ENCODE data around the gene BET1.

The BET1 gene

GRCh38 chr7:94049615-94050014, 45.5 kb upstream of the BET1 start:
- peak overlapping the region; percentile 69 for H3K27ac ChIP-seq (ENCODE audit: low read length)
- H3K9ac ChIP-seq (ENCODE audit: low read length), result peak overlapping the region; percentile 56
- H4K20me1 ChIP-seq (ENCODE audit: insufficient read depth, low read length), result no peaks in the 10 kb centered on the region
- H3K4me1 ChIP-seq (ENCODE audit: low read length), result peaks cover 61% of the 10 kb centered on the region
- H2AFZ ChIP-seq (ENCODE audit: low read depth, low read length), result peak overlapping the region; percentile 92
- no peaks in the 10 kb centered on the region for H3K27me3 ChIP-seq (ENCODE audit: low read depth, low read length)
- TF ChIP-seq EZH2phosphoT487 (IDR thresholded peaks at IDR 0.05; ENCODE audit: low read depth) (no peak), CTCF (IDR thresholded peaks at IDR 0.05; ENCODE audit: low read depth, low read length) (no peak)
- H3K9me3 ChIP-seq (ENCODE audit: insufficient read depth, low read length), result peaks cover 3% of the 10 kb centered on the region; the same call in 1 of the 2 replicates
- no peaks in the 10 kb centered on the region for H3K36me3 ChIP-seq (replicated peaks; ENCODE audit: low read depth, low read length)
- H3K4me2 ChIP-seq (ENCODE audit: low read length), result peak overlapping the region; percentile 91
- peak overlapping the region; percentile 69 for H3K4me3 ChIP-seq (ENCODE audit: low read length)
- H3K79me2 ChIP-seq (ENCODE audit: low read length), result no peaks in the 10 kb centered on the region

GRCh38 chr7:94048755-94049154, 44.6 kb upstream of the BET1 start:
- TF ChIP-seq CTCF (IDR thresholded peaks at IDR 0.05; ENCODE audit: low read depth, low read length), result no peak
- TF ChIP-seq EZH2phosphoT487 (IDR thresholded peaks at IDR 0.05; ENCODE audit: low read depth), result no peak
- H2AFZ ChIP-seq (ENCODE audit: low read depth, low read length), result no peak overlapping the region
- peaks cover 61% of the 10 kb centered on the region for H3K4me1 ChIP-seq (ENCODE audit: low read length)

GRCh38 chr7:94047956-94048355, 43.8 kb upstream of the BET1 start:
- H3K4me3 ChIP-seq (ENCODE audit: low read length), result no peak overlapping the region
- no peak for TF ChIP-seq EZH2phosphoT487 (IDR thresholded peaks at IDR 0.05; ENCODE audit: low read depth)
- TF ChIP-seq CTCF (IDR thresholded peaks at IDR 0.05; ENCODE audit: low read depth, low read length), result no peak
- no peak overlapping the region for H3K9ac ChIP-seq (ENCODE audit: low read length)
- peaks cover 61% of the 10 kb centered on the region for H3K4me1 ChIP-seq (ENCODE audit: low read length)
- no peaks in the 10 kb centered on the region for H3K79me2 ChIP-seq (ENCODE audit: low read length)
- H3K27ac ChIP-seq (ENCODE audit: low read length), result 0 out of 2 replicates have a peak overlapping the region, but pooled peaks have one; percentile 13
- H3K9me3 ChIP-seq (ENCODE audit: insufficient read depth, low read length), result peaks cover 3% of the 10 kb centered on the region; the same call in 1 of the 2 replicates
- H3K4me2 ChIP-seq (ENCODE audit: low read length), result peak overlapping the region; percentile 26
- H4K20me1 ChIP-seq (ENCODE audit: insufficient read depth, low read length), result no peaks in the 10 kb centered on the region
- H3K36me3 ChIP-seq (replicated peaks; ENCODE audit: low read depth, low read length), result no peaks in the 10 kb centered on the region
- no peak overlapping the region for H2AFZ ChIP-seq (ENCODE audit: low read depth, low read length)
- H3K27me3 ChIP-seq (ENCODE audit: low read depth, low read length), result no peaks in the 10 kb centered on the region

More at GRCh38 chr7:94048755-94049154, 44.6 kb upstream of the BET1 start:
- Histone ChIP-seq H3K27me3 (ENCODE audit: low read depth, low read length) (no peaks in the 10 kb centered on the region), H3K79me2 (ENCODE audit: low read length) (no peaks in the 10 kb centered on the region), H4K20me1 (ENCODE audit: insufficient read depth, low read length) (no peaks in the 10 kb centered on the region), H3K9me3 (ENCODE audit: insufficient read depth, low read length) (peaks cover 3% of the 10 kb centered on the region; the same call in 1 of the 2 replicates), H3K4me3 (ENCODE audit: low read length) (no peak overlapping the region), H3K36me3 (replicated peaks; ENCODE audit: low read depth, low read length) (no peaks in the 10 kb centered on the region), H3K27ac (ENCODE audit: low read length) (no peak overlapping the region), H3K9ac (ENCODE audit: low read length) (no peak overlapping the region), H3K4me2 (ENCODE audit: low read length) (peak overlapping the region; percentile 91; the same call in 1 of the 2 replicates)

- Histone ChIP-seq H4K20me1 (ENCODE audit: insufficient read depth, low read length) (no peaks in the 10 kb centered on the region), H3K27ac (ENCODE audit: low read length) (no peak overlapping the region), H3K4me2 (ENCODE audit: low read length) (no peak overlapping the region), H3K36me3 (replicated peaks; ENCODE audit: low read depth, low read length) (no peaks in the 10 kb centered on the region), H3K27me3 (ENCODE audit: low read depth, low read length) (no peaks in the 10 kb centered on the region), H3K4me3 (ENCODE audit: low read length) (no peak overlapping the region), H3K4me1 (ENCODE audit: low read length) (peaks cover 43% of the 10 kb centered on the region), H2AFZ (ENCODE audit: low read depth, low read length) (no peak overlapping the region), H3K9ac (ENCODE audit: low read length) (no peak overlapping the region), H3K79me2 (ENCODE audit: low read length) (no peaks in the 10 kb centered on the region), H3K9me3 (ENCODE audit: insufficient read depth, low read length) (peaks cover 3% of the 10 kb centered on the region; the same call in 1 of the 2 replicates)
- TF ChIP-seq EZH2phosphoT487 (IDR thresholded peaks at IDR 0.05; ENCODE audit: low read depth) (no peak), CTCF (IDR thresholded peaks at IDR 0.05; ENCODE audit: low read depth, low read length) (no peak)
These were observed 41.4 kb upstream of the BET1 start for GRCh38 chr7:94045581-94045980.
